Measurements from ENCODE around the gene TMBIM6.

DNA sequence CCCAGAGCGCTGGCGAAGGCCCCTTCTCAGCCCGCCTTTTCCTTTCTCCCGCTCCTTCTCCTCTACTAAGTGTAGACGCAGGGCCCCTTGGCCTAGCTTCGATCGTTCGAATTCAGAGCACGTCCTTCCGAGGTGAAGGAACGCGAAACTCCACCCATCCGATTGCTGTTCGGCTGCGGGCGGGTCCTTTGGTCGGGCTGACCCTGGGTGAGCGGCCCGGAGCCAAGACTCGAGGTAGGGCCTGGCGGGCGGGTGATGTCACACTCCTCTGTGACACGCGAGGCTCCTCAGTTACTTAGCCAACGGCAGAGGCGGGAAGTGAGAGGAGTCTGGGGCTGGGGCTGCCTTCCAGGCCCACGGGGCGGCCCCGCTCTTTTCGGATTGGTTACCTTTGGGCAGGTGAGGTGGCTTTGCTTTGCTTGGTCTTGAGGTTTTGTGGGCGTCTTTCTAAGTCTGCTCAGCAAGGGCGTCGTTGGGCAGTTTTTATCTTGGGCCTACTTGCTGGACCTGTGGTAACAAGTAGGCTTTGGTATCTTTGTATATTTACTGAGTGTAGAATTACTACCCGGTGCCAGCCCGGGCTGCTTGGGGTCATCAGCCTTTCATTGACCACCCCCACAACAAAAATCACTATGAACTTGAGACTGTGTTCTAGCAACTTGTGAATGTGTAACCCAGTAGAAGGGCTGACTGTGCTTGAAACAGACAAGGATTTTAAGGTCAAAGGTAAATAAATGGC lies 694 bp downstream of the TMBIM6 start:
- TF ChIP-seq CTCF (IDR thresholded peaks at IDR 0.05; ENCODE audit: low read depth, low read length, poor library complexity, severe bottlenecking) (no peak), EZH2phosphoT487 (IDR thresholded peaks at IDR 0.05; ENCODE audit: borderline replicate concordance, low read length) (no peak)
